CD8-positive, alpha-beta memory T cell (primary cell): ENCODE results near the gene GRIN2A. TPM values are rescaled to one million over a fixed set of nuclear protein-coding genes. Genes with fewer than 3 reads are reported as not detected.

ENCODE experiments used
- CTCF ChIA-PET: fragments of 350-600 bp; sonication (Branson Sonifier 250); formaldehyde crosslinking; loops from one replicate; lab custom pipeline; 2021; ENCODE audit warnings: antibody characterized with exemption; lab: Charles Lee
- POLR2A ChIA-PET: fragments of 350-600 bp; sonication (Branson Sonifier 250); formaldehyde crosslinking; loops from one replicate; lab custom pipeline; 2021; ENCODE audit warnings: antibody characterized with exemption; lab: Charles Lee
- DNase-seq, 5 donors: peaks; one replicate each; pipeline versions ENCODE4 v3.0.0 to v3.0.0-alpha.2; 2020 to 2022; ENCODE audit warnings: mixed read lengths in 1 of 5
- H3K27ac ChIP-seq: one replicate; pipeline ENCODE4 v1.7.0; 2013; ENCODE audit warnings: low read depth, mild to moderate bottlenecking, low read length, moderate library complexity
- H3K27me3 ChIP-seq: 2 replicates; pipeline ENCODE4 v1.7.0; 2013; ENCODE audit warnings: low read length, mild to moderate bottlenecking; ENCODE audit not compliant: insufficient read depth, poor library complexity, severe bottlenecking
- H3K36me3 ChIP-seq: 2 replicates; pipeline ENCODE4 v1.7.0; 2013; ENCODE audit warnings: mild to moderate bottlenecking, low read length, moderate library complexity; ENCODE audit not compliant: insufficient read depth
- H3K4me1 ChIP-seq: 2 replicates; pipeline ENCODE4 v1.7.0; 2013; ENCODE audit warnings: mild to moderate bottlenecking, low read length, moderate library complexity; ENCODE audit not compliant: insufficient read depth
- H3K4me3 ChIP-seq: 2 replicates; pipeline ENCODE4 v1.7.0; 2013; ENCODE audit warnings: mild to moderate bottlenecking, low read length
- H3K9me3 ChIP-seq: 2 replicates; pipeline ENCODE4 v1.7.0; 2013; ENCODE audit warnings: mild to moderate bottlenecking, low read length
- H3K27ac Mint-ChIP-seq, 8 donors: one replicate each; pipeline ENCODE4 v1.8.0; 2020 to 2021; ENCODE audit warnings: mixed read lengths in 8 of 8, mild to moderate bottlenecking in 6 of 8, inconsistent platforms in 3 of 8, moderate library complexity in 3 of 8
- H3K27me3 Mint-ChIP-seq, 2 donors: one replicate each; pipeline ENCODE4 v1.8.0; 2020 to 2021; ENCODE audit warnings: mixed read lengths in 2 of 2, mild to moderate bottlenecking in 1 of 2, moderate library complexity in 1 of 2
- H3K36me3 Mint-ChIP-seq, 3 donors: one replicate each; pipeline ENCODE4 v1.8.0; 2020 to 2021; ENCODE audit warnings: mixed read lengths in 3 of 3, inconsistent platforms in 1 of 3, mild to moderate bottlenecking in 1 of 3
- H3K4me1 Mint-ChIP-seq, 3 donors: one replicate each; pipeline ENCODE4 v1.8.0; 2020 to 2021; ENCODE audit warnings: mixed read lengths in 3 of 3, inconsistent platforms in 1 of 3, mild to moderate bottlenecking in 1 of 3
- H3K4me3 Mint-ChIP-seq, 7 donors: one replicate each; pipeline ENCODE4 v1.8.0; 2020 to 2021; ENCODE audit warnings: mixed read lengths in 7 of 7, mild to moderate bottlenecking in 6 of 7, moderate library complexity in 4 of 7, inconsistent platforms in 2 of 7
- H3K9me3 Mint-ChIP-seq, 5 donors: one replicate each; pipeline ENCODE4 v1.8.0; 2020 to 2022; ENCODE audit warnings: mixed read lengths in 5 of 5, mild to moderate bottlenecking in 3 of 5, moderate library complexity in 2 of 5, inconsistent platforms in 1 of 5
- polyA plus RNA-seq: library from polyadenylated mRNA; unstranded; fragments of 300-500 nt; fragmentation: Illumina TruSeq; gene quantifications from one replicate; pipeline ENCODE4 v1.2.3, GENCODE V29; 2021
- total RNA-seq, 2 experiments: library from RNA; stranded (reverse); gene quantifications; one replicate each; pipeline ENCODE4 v1.2.3, GENCODE V29; 2021

Gene GRIN2A
- total and polyA plus RNA-seq, 3 experiments from 2014 or later = not detected

GRCh38 chr16:10168258-10168657 is 14.0 kb downstream of the GRIN2A start:
- ChIA-PET CTCF (no interaction called here), POLR2A (no interaction called here)
- no peak overlapping the region for H3K27ac ChIP-seq
- no peaks in the 10 kb centered on the region for H3K27me3 ChIP-seq
- Mint-ChIP-seq H3K27ac (no peak overlapping the region), H3K36me3 (no peaks in the 10 kb centered on the region), H3K4me3 (no peak overlapping the region), H3K4me1 (no peaks in the 10 kb centered on the region), H3K9me3 (peaks cover 0 to 2% (median 0%) of the 10 kb centered on the region in 5 donors), H3K27me3 (peaks cover 5 to 13% of the 10 kb centered on the region in 2 donors)
- H3K4me3 ChIP-seq = no peak overlapping the region
- no peaks in the 10 kb centered on the region for H3K4me1 ChIP-seq
- no peaks in the 10 kb centered on the region for H3K9me3 ChIP-seq
- H3K36me3 ChIP-seq = no peaks in the 10 kb centered on the region
- DNase-seq = no peak

GRCh38 chr16:10165643-10166042 is 16.6 kb downstream of the GRIN2A start:
- DNase-seq = no peak
- H3K27me3 ChIP-seq = no peaks in the 10 kb centered on the region
- ChIA-PET POLR2A (no interaction called here), CTCF (no interaction called here)
- H3K4me1 Mint-ChIP-seq = no peaks in the 10 kb centered on the region
- H3K27ac Mint-ChIP-seq = no peak overlapping the region
- H3K27ac ChIP-seq = no peak overlapping the region
- H3K36me3 ChIP-seq = no peaks in the 10 kb centered on the region
- H3K4me1 ChIP-seq = no peaks in the 10 kb centered on the region
- H3K9me3 Mint-ChIP-seq = peaks cover 0 to 2% (median 0%) of the 10 kb centered on the region in 5 donors
- H3K4me3 Mint-ChIP-seq = no peak overlapping the region
- H3K36me3 Mint-ChIP-seq = no peaks in the 10 kb centered on the region
- H3K4me3 ChIP-seq = no peak overlapping the region
- H3K9me3 ChIP-seq = no peaks in the 10 kb centered on the region
- H3K27me3 Mint-ChIP-seq = peaks cover 5 to 9% of the 10 kb centered on the region in 2 donors

- H3K4me1 Mint-ChIP-seq = no peaks in the 10 kb centered on the region
- Histone ChIP-seq H3K4me3 (no peak overlapping the region), H3K27ac (no peak overlapping the region), H3K36me3 (no peaks in the 10 kb centered on the region), H3K27me3 (no peaks in the 10 kb centered on the region), H3K9me3 (no peaks in the 10 kb centered on the region), H3K4me1 (no peaks in the 10 kb centered on the region)
- no peak for DNase-seq
- no peaks in the 10 kb centered on the region for H3K36me3 Mint-ChIP-seq
- peaks cover 0 to 4% (median 0%) of the 10 kb centered on the region in 5 donors for H3K9me3 Mint-ChIP-seq
- POLR2A ChIA-PET = no interaction called here
- CTCF ChIA-PET = no interaction called here
- no peak overlapping the region for H3K4me3 Mint-ChIP-seq
- peaks cover 3 to 9% of the 10 kb centered on the region in 2 donors for H3K27me3 Mint-ChIP-seq
- H3K27ac Mint-ChIP-seq = no peak overlapping the region
These were observed 19.2 kb downstream of the GRIN2A start for GRCh38 chr16:10162981-10163380.

GRCh38 chr16:10156099-10156498 is 26.1 kb downstream of the GRIN2A start:
- no peak overlapping the region for H3K27ac Mint-ChIP-seq
- H3K4me1 Mint-ChIP-seq = no peaks in the 10 kb centered on the region
- H3K27me3 Mint-ChIP-seq = peaks cover 0 to 4% of the 10 kb centered on the region in 2 donors
- Histone ChIP-seq H3K4me1 (no peaks in the 10 kb centered on the region), H3K27me3 (no peaks in the 10 kb centered on the region), H3K4me3 (no peak overlapping the region), H3K36me3 (no peaks in the 10 kb centered on the region), H3K27ac (no peak overlapping the region), H3K9me3 (no peaks in the 10 kb centered on the region)
- H3K9me3 Mint-ChIP-seq = peaks cover 0 to 4% (median 0%) of the 10 kb centered on the region in 5 donors
- no peak overlapping the region for H3K4me3 Mint-ChIP-seq
- no peak for DNase-seq
- CTCF ChIA-PET = no interaction called here
- no peaks in the 10 kb centered on the region for H3K36me3 Mint-ChIP-seq
- POLR2A ChIA-PET = no interaction called here

GRCh38 chr16:10154389-10154788 is 27.8 kb downstream of the GRIN2A start:
- H3K4me3 Mint-ChIP-seq = peak overlapping the region in 1 of 7 donors; percentile 11
- ChIA-PET POLR2A (no interaction called here), CTCF (no interaction called here)
- Histone ChIP-seq H3K4me1 (no peaks in the 10 kb centered on the region), H3K36me3 (no peaks in the 10 kb centered on the region), H3K9me3 (no peaks in the 10 kb centered on the region), H3K27ac (no peak overlapping the region), H3K4me3 (no peak overlapping the region), H3K27me3 (no peaks in the 10 kb centered on the region)
- peaks cover 0 to 6% (median 0%) of the 10 kb centered on the region in 5 donors for H3K9me3 Mint-ChIP-seq
- no peaks in the 10 kb centered on the region for H3K36me3 Mint-ChIP-seq
- no peak overlapping the region for H3K27ac Mint-ChIP-seq
- DNase-seq = no peak
- H3K27me3 Mint-ChIP-seq = peaks cover 1 to 4% of the 10 kb centered on the region in 2 donors
- H3K4me1 Mint-ChIP-seq = no peaks in the 10 kb centered on the region

- Mint-ChIP-seq H3K36me3 (no peaks in the 10 kb centered on the region), H3K27ac (no peak overlapping the region), H3K27me3 (peaks cover 1 to 4% of the 10 kb centered on the region in 2 donors), H3K9me3 (peaks cover 0 to 5% (median 0%) of the 10 kb centered on the region in 5 donors), H3K4me1 (no peaks in the 10 kb centered on the region), H3K4me3 (no peak overlapping the region)
- no peaks in the 10 kb centered on the region for H3K4me1 ChIP-seq
- H3K9me3 ChIP-seq = no peaks in the 10 kb centered on the region
- ChIA-PET CTCF (no interaction called here), POLR2A (no interaction called here)
- H3K36me3 ChIP-seq = no peaks in the 10 kb centered on the region
- no peak overlapping the region for H3K27ac ChIP-seq
- no peak overlapping the region for H3K4me3 ChIP-seq
- no peak for DNase-seq
- no peaks in the 10 kb centered on the region for H3K27me3 ChIP-seq
These were observed 28.2 kb downstream of the GRIN2A start for GRCh38 chr16:10153985-10154384.

GRCh38 chr16:10151718-10152117 is 30.5 kb downstream of the GRIN2A start:
- peaks cover 1 to 4% of the 10 kb centered on the region in 2 donors for H3K27me3 Mint-ChIP-seq
- H3K36me3 ChIP-seq = no peaks in the 10 kb centered on the region
- ChIA-PET POLR2A (no interaction called here), CTCF (no interaction called here)
- no peak overlapping the region for H3K27ac ChIP-seq
- no peaks in the 10 kb centered on the region for H3K4me1 ChIP-seq
- peaks cover 0 to 2% (median 0%) of the 10 kb centered on the region in 5 donors for H3K9me3 Mint-ChIP-seq
- H3K4me1 Mint-ChIP-seq = no peaks in the 10 kb centered on the region
- no peaks in the 10 kb centered on the region for H3K36me3 Mint-ChIP-seq
- no peak for DNase-seq
- H3K27ac Mint-ChIP-seq = no peak overlapping the region
- H3K4me3 ChIP-seq = no peak overlapping the region
- no peaks in the 10 kb centered on the region for H3K27me3 ChIP-seq
- H3K9me3 ChIP-seq = no peaks in the 10 kb centered on the region
- no peak overlapping the region for H3K4me3 Mint-ChIP-seq

GRCh38 chr16:10150906-10151305 is 31.3 kb downstream of the GRIN2A start:
- CTCF ChIA-PET = no interaction called here
- no peaks in the 10 kb centered on the region for H3K27me3 ChIP-seq
- Mint-ChIP-seq H3K27me3 (peaks cover 1 to 4% of the 10 kb centered on the region in 2 donors), H3K4me1 (no peaks in the 10 kb centered on the region), H3K4me3 (no peak overlapping the region), H3K36me3 (no peaks in the 10 kb centered on the region), H3K9me3 (peaks cover 0 to 2% (median 0%) of the 10 kb centered on the region in 5 donors), H3K27ac (no peak overlapping the region)
- H3K9me3 ChIP-seq = no peaks in the 10 kb centered on the region
- no peak overlapping the region for H3K4me3 ChIP-seq
- DNase-seq = no peak
- H3K27ac ChIP-seq = no peak overlapping the region
- no peaks in the 10 kb centered on the region for H3K4me1 ChIP-seq
- POLR2A ChIA-PET = no interaction called here
- H3K36me3 ChIP-seq = no peaks in the 10 kb centered on the region
